NCI-H226 (cell line): Measurements from ENCODE around the gene RNF130.
A peak's percentile ranks its signal among the peaks of the same experiment; 100 is the strongest.
"Not testable (repeated sequence)": the region's sequence is repeated elsewhere in the genome, so short reads cannot be mapped to it uniquely, and the experiment has no call there.

Source experiments
- DNase-seq: peaks from one replicate; pipeline ENCODE4 v3.0.0-alpha.2; 2015

Gene RNF130

GRCh38 chr5:180053061-180053602 lies 18.4 kb downstream of the RNF130 start:
- DNase-seq = no peak

- DNase-seq = no peak
Measured at GRCh38 chr5:180052211-180052818, 19.2 kb downstream of the RNF130 start.

GRCh38 chr5:180050121-180050940 lies 21.2 kb downstream of the RNF130 start:
- no peak for DNase-seq

- DNase-seq = no peak
Measured at GRCh38 chr5:180049185-180049548, 22.4 kb downstream of the RNF130 start.

DNA sequence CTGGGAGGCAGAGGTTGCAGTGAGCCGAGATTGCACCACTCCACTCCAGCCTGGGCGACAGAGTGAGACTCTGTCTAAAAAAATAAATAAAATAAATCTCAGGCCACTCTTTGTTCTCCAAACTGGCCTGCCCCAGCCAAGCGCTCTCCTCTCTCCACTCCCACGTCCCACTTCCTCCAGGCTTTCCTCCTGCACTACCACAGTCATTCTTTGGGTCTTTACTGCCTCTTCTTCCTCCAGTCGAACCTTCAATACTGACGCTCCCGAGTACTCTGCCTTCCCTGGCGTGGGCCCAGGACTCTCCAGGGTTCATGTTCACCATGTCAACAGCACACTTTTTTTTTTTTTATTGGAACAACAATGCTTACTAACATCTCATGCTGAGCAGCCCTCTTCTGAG lies 23.9 kb downstream of the RNF130 start:
- DNase-seq = no peak

DNA sequence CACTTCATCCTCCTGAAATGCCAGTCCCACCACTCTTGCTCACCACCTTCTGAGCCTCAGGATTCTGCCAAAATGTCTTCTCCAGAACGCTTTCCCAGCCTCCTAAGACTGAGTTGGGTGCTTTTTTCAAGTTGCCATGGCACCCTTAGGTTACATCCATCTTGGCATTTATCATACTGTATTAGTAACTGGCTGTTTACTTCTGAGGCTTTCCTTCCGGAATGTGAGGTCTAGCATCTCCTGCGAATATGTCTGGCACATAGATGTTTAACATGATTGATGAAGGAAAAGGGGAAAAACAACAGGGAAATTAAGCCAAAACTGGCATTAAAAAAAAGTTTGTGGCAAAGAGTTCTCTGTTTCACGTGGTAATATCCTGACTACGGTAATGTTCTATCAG lies 24.9 kb downstream of the RNF130 start:
- no peak for DNase-seq

- no peak for DNase-seq
Measured at GRCh38 chr5:180045889-180046499, 25.6 kb downstream of the RNF130 start.

- no peak for DNase-seq
Measured at GRCh38 chr5:180043377-180043776, 28.2 kb downstream of the RNF130 start.

GRCh38 chr5:180041301-180042274 lies 30.0 kb downstream of the RNF130 start:
- DNase-seq = no peak

GRCh38 chr5:180040287-180041214 lies 31.0 kb downstream of the RNF130 start:
- no peak for DNase-seq

- no peak for DNase-seq
Measured at GRCh38 chr5:180035206-180035931, 36.2 kb downstream of the RNF130 start.

- no peak for DNase-seq
Measured at GRCh38 chr5:180034564-180034963, 37.0 kb downstream of the RNF130 start.

DNA sequence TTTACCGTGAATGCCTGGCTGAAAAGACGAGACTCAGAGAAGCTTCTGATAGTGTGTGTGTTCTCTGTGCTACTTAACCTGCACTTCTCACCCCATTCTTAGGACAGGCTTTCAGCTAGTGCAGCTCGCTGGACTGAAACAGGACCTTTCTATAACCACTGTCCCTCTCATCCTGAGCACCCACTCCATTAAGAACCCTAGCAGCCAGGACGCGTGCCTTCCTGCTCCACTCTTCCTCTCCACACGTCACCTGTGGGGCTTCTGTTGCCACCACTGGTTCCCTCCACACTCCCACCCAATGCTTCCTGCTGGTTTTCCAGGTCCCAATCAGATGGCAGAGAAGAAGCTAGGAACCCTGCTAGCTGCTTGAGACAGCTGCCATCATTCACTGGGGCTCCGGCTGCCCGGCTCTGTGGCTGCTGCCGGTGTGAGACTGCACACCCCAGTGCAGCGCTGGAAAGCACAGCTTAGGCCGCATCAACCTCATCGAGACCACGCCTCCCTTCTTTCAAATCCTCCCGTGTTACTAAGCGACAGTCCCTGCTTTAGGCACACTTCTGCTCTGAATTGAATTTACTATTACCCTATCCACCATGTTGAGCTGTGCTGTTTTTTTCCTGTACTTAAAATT lies 44.0 kb downstream of the RNF130 start:
- no peak for DNase-seq

GRCh38 chr5:180026734-180027458 lies 44.7 kb downstream of the RNF130 start:
- DNase-seq = no peak

- peak; percentile 28 for DNase-seq
Measured at GRCh38 chr5:180026320-180026719, 45.2 kb downstream of the RNF130 start.

DNA sequence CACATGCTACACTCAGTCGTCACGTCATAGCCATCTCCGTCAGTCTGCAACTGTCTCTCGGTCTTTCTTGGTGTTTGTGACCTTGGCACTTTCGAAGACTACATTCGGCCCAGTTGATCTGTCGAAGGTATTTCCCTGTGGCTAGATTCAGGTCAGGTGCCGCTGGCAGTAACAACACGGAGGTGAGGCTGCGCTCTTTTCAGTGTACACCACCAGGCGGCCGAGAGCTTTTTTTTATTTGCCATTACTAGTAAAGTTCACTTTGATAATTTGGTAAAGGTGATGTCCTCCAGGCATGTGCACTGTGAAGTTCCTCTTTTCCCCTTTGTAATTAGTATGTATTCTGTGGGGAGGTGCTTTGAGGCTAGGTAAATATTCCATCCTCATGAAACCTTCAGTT lies 49.7 kb downstream of the RNF130 start:
- DNase-seq = no peak

DNA sequence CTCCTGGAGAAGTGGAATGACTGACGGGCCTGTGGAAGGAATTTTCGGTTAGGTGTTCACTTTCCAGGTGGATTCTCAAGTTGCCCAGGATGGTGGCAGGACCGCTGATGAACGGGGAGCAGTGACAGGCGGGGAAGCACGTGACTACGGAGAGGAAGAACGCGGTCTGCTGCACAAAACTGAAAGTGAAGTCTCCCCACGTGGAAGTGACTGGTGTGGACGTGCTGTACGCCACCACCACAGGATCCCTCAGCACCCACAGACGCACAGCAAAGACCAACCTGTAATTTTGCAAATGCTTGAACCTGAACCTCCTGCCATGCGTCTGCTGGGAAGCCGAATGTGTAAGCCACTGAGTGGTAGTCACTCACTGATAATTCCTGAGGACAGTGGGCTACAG lies 51.4 kb downstream of the RNF130 start:
- no peak for DNase-seq

- peak; percentile 64 for DNase-seq
Measured at GRCh38 chr5:180018347-180019060, 53.1 kb downstream of the RNF130 start.

DNA sequence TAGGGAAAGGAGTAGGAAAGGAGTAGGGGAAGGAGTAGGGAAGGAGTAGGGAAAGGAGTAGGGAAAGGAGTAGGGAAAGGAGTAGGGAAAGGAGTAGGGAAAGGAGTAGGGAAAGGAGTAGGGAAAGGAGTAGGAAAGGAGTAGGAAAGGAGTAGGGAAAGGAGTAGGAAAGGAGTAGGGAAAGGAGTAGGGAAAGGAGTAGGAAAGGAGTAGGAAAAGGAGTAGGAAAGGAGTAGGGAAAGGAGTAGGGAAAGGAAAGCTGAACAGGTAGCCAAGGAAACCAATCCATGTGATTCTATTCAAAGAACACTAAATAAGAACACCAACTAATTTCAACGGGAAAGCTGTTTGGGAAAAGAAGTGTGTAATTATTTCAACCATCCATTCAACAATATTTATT lies 56.0 kb downstream of the RNF130 start:
- not testable (repeated sequence) for DNase-seq
